Vagina (tissue), 2 donors: ENCODE results near the gene OMD.

Experiments used
- POLR2A ChIP-seq, 2 donors: fragments of 450-650 bp; IDR thresholded peaks; one replicate each; pipeline ENCODE4 v1.6.1; 2017; ENCODE audit warnings: antibody characterized with exemption in 2 of 2, mild to moderate bottlenecking in 2 of 2, moderate library complexity in 2 of 2
- POLR2AphosphoS5 ChIP-seq, 2 donors: sonication (generic); formaldehyde crosslinking; IDR thresholded peaks; one replicate each; pipeline ENCODE4 v1.9.0; 2017; ENCODE audit warnings: antibody characterized with exemption in 2 of 2, mild to moderate bottlenecking in 2 of 2, low read depth in 1 of 2; ENCODE audit not compliant: insufficient read depth in 1 of 2
- TF ChIP-seq, protein P1 (sequence below), 3 experiments: fragments of 450-650 bp in 2 of 3; fragments of 200-600 bp in 1 of 3; sonication (generic) in 1 of 3; IDR thresholded peaks; one replicate each; pipeline ENCODE4 v1.5.1; 2017 to 2019; ENCODE audit warnings: antibody characterized with exemption in 3 of 3, mild to moderate bottlenecking in 2 of 3, moderate library complexity in 2 of 3

DNA sequence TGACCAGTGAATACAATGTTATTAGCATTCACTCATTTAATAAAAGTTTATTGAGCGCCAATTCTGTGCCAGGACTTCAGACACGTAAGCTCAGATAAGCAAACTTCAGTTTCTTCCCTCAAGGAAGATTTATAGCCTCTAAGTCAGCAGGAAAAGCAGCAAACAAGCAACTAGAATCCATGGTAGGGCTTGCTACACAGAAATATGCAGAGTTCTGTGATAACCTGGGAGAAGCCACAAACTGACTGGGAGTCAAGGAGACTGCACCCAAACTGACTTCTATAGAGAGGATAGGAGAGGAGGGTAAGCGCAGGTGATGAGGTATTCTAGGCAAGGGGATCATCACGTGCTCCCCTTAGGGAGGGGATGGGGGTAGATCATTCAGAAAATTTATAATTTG, 18.5 kb downstream of the OMD start:
- TF ChIP-seq, protein P1, sequence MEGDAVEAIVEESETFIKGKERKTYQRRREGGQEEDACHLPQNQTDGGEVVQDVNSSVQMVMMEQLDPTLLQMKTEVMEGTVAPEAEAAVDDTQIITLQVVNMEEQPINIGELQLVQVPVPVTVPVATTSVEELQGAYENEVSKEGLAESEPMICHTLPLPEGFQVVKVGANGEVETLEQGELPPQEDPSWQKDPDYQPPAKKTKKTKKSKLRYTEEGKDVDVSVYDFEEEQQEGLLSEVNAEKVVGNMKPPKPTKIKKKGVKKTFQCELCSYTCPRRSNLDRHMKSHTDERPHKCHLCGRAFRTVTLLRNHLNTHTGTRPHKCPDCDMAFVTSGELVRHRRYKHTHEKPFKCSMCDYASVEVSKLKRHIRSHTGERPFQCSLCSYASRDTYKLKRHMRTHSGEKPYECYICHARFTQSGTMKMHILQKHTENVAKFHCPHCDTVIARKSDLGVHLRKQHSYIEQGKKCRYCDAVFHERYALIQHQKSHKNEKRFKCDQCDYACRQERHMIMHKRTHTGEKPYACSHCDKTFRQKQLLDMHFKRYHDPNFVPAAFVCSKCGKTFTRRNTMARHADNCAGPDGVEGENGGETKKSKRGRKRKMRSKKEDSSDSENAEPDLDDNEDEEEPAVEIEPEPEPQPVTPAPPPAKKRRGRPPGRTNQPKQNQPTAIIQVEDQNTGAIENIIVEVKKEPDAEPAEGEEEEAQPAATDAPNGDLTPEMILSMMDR (IDR thresholded peaks at IDR 0.05), result no peak
- TF ChIP-seq POLR2A (IDR thresholded peaks at IDR 0.05) (no peak), POLR2AphosphoS5 (IDR thresholded peaks at IDR 0.05; ENCODE audit: insufficient read depth in 1 of 2, low read depth in 1 of 2) (no peak)
